Body of pancreas (tissue), 4 donors: ENCODE data around the gene PPP1R13B. TPM values are rescaled to one million over a fixed set of nuclear protein-coding genes. Genes with fewer than 3 reads are reported as not detected.
A peak's percentile ranks its signal among the peaks of the same experiment; 100 is the strongest.

ENCODE experiments used
- ATAC-seq: fragments of 150-250 bp; one replicate; pipeline ENCODE4 v1.9.1; 2016
- DNase-seq, 4 donors: peaks; one replicate each; pipeline ENCODE4 v3.0.0-alpha.2; 2019
- H3K27ac ChIP-seq, 4 donors: fragments of 200-600 bp; sonication (generic); 1 replicate in 3 of 4; 2 replicates in 1 of 4; pipeline versions ENCODE4 v1.5.1 to v1.6.1; 2016 to 2019; ENCODE audit warnings: mild to moderate bottlenecking in 1 of 4, mixed read lengths in 1 of 4, moderate library complexity in 1 of 4
- H3K27me3 ChIP-seq, 2 donors: fragments of 200-600 bp; sonication (generic); one replicate each; pipeline ENCODE4 v1.6.0; 2016; ENCODE audit warnings: mild to moderate bottlenecking in 1 of 2
- H3K36me3 ChIP-seq, 2 donors: fragments of 200-600 bp; sonication (generic); replicated peaks in 1 of 2; 2 replicates each; pipeline ENCODE4 v1.5.1; 2016; ENCODE audit warnings: low read depth in 2 of 2; ENCODE audit not compliant: insufficient read depth in 1 of 2
- H3K4me1 ChIP-seq: fragments of 200-600 bp; sonication (generic); one replicate; pipeline ENCODE4 v1.6.0; 2016
- H3K4me3 ChIP-seq, 2 donors: fragments of 200-600 bp; sonication (generic); 1 replicate in 1 of 2; 2 replicates in 1 of 2; pipeline ENCODE4 v1.5.1; 2016 to 2019
- H3K9me3 ChIP-seq, 3 donors: fragments of 200-600 bp; sonication (generic); 1 replicate in 2 of 3; 2 replicates in 1 of 3; pipeline ENCODE4 v1.5.1; 2016
- CTCF ChIP-seq, 7 experiments: fragments of 450-650 bp in 4 of 7; fragments of 200-600 bp in 3 of 7; sonication (generic) in 3 of 7; IDR thresholded peaks; one replicate each; pipeline ENCODE4 v1.5.1; 2016 to 2019; ENCODE audit warnings: antibody characterized with exemption in 7 of 7
- POLR2A ChIP-seq, 3 donors: fragments of 450-650 bp; IDR thresholded peaks; one replicate each; pipeline ENCODE4 v1.6.1; 2016; ENCODE audit warnings: antibody characterized with exemption in 3 of 3, mild to moderate bottlenecking in 2 of 3
- WGBS, 2 donors: methylation state at CpG; one replicate each; pipeline ENCODE4 v1.1.5; 2017; 5-methylcytosine and 5-hydroxymethylcytosine counted together
- intact Hi-C: fragments of 100-400 bp; cut with DNase I; formaldehyde crosslinking; loops from one replicate; pipeline ENCODE4 v1.15.1; 2023
- total RNA-seq, 2 donors: library from RNA; depleted of rRNA; stranded (reverse); fragments of >200 nt; gene quantifications; one replicate each; pipeline ENCODE4 v1.1.0, GENCODE V29; 2016

Gene PPP1R13B
- total RNA-seq, 2 donors from 2014 or later: 12.5 to 36.3 TPM

DNA sequence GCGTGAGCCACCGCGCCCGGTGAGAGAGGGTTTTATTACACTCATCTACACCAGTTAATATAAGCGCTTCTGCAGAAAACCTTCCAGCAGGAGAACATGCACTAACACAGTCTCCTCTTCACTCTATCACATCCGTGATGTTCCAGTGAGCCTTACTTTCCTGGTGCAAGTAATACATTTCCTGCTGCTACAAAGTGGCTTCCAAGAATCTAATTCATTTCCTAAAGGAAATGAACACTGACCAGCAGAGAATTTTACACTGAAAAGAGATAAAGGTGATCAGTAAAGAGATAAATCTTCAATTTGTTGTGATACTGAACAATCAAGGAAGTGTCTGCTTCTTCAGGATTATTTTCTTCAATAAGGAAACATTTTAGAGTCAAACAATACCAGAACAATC lies 92.3 kb downstream of the PPP1R13B start:
- H3K4me3 ChIP-seq: no peak overlapping the region

GRCh38 chr14:103753774-103754173 lies 93.6 kb downstream of the PPP1R13B start:
- peaks cover 0 to 10% of the 10 kb centered on the region in 2 donors for H3K36me3 ChIP-seq
- no peak for TF ChIP-seq POLR2A (IDR thresholded peaks at IDR 0.05)
- no peak for TF ChIP-seq CTCF (IDR thresholded peaks at IDR 0.05)

More for the DNA sequence above, 92.3 kb downstream of the PPP1R13B start:
- Histone ChIP-seq H3K36me3 (peaks cover 0 to 5% of the 10 kb centered on the region in 2 donors), H3K9me3 (no peaks in the 10 kb centered on the region), H3K27ac (no peak overlapping the region), H3K4me1 (no peaks in the 10 kb centered on the region), H3K27me3 (no peaks in the 10 kb centered on the region)
- intact Hi-C loops: no loop called here
- 92 to 95% methylated on average over 6 of the region's 6 CpGs for whole genome bisulfite sequencing, 2 donors
- DNase-seq: no peak
- ATAC-seq: no peak
- no peak for TF ChIP-seq POLR2A (IDR thresholded peaks at IDR 0.05)
- no peak for TF ChIP-seq CTCF (IDR thresholded peaks at IDR 0.05)

GRCh38 chr14:103749860-103750259 lies 97.5 kb downstream of the PPP1R13B start:
- Histone ChIP-seq H3K4me1 (no peaks in the 10 kb centered on the region), H3K9me3 (no peaks in the 10 kb centered on the region), H3K36me3 (peaks cover 0 to 20% of the 10 kb centered on the region in 2 donors), H3K27me3 (no peaks in the 10 kb centered on the region), H3K27ac (no peak overlapping the region), H3K4me3 (no peak overlapping the region)
- no peak for TF ChIP-seq POLR2A (IDR thresholded peaks at IDR 0.05)
- TF ChIP-seq CTCF (IDR thresholded peaks at IDR 0.05): peak in 1 of 7 experiments; percentile 4
- ATAC-seq (no peak), DNase-seq (no peak)
- WGBS, 2 donors: 74 to 83% methylated on average over 5 of the region's 5 CpGs
- intact Hi-C loops: no loop called here

More at GRCh38 chr14:103753774-103754173, 93.6 kb downstream of the PPP1R13B start:
- WGBS, 2 donors: 78 to 79% methylated on average over 9 of the region's 9 CpGs
- DNase-seq (no peak), ATAC-seq (no peak)
- no peak overlapping the region for H3K27ac ChIP-seq
- no peaks in the 10 kb centered on the region for H3K4me1 ChIP-seq
- intact Hi-C loops: no loop called here
- no peak overlapping the region for H3K4me3 ChIP-seq
- H3K9me3 ChIP-seq: no peaks in the 10 kb centered on the region
- H3K27me3 ChIP-seq: no peaks in the 10 kb centered on the region

DNA sequence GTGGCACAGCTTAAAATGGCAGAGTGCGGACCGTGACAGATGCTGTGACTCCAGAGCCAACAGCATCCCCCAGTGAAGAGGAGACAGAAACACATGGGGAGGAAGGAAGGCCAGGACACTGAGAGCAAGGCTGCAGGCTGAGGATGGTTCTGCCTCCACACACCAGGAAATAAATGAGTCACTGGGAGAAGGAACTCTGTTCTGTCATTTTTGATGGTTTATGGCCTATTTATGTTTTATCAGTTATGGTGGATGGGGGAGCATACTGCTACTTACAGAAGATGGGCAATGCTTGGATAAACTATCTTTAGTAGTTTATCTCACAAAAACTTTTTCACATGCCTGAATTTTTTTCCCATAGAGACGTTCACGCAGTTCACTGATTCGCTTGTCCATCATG lies 97.9 kb downstream of the PPP1R13B start:
- no peak overlapping the region for H3K27ac ChIP-seq
- DNase-seq (no peak), ATAC-seq (no peak)
- no peaks in the 10 kb centered on the region for H3K9me3 ChIP-seq
- H3K4me3 ChIP-seq: no peak overlapping the region
- WGBS, 2 donors: 90 to 95% methylated on average over 5 of the region's 5 CpGs
- H3K27me3 ChIP-seq: no peaks in the 10 kb centered on the region
- TF ChIP-seq POLR2A (IDR thresholded peaks at IDR 0.05): no peak
- TF ChIP-seq CTCF (IDR thresholded peaks at IDR 0.05): no peak
- intact Hi-C loops: no loop called here
- no peaks in the 10 kb centered on the region for H3K4me1 ChIP-seq
- peaks cover 0 to 20% of the 10 kb centered on the region in 2 donors for H3K36me3 ChIP-seq

DNA sequence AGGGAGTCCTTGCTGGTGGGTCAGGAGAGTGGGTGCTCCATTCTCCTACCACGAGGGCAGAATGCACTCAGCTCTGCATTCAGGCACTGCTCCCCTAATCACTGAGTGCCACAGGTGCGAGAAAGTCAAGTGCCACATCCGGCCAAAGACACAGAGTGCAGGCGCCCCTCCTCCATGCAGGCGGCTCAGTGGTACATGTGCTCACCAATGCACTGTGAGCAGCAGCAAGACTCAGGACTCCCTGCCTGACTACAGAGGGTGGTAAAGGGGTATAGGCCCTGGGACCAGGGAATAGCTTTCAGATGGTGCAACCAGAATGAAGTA lies 98.9 kb downstream of the PPP1R13B start:
- DNase-seq (no peak), ATAC-seq (no peak)
- intact Hi-C loops: no loop called here
- 73 to 78% methylated on average over 5 of the region's 5 CpGs for WGBS, 2 donors
- peaks cover 0 to 18% of the 10 kb centered on the region in 2 donors for H3K36me3 ChIP-seq
- H3K27me3 ChIP-seq: no peaks in the 10 kb centered on the region
- no peak overlapping the region for H3K27ac ChIP-seq
- TF ChIP-seq CTCF (IDR thresholded peaks at IDR 0.05): no peak
- TF ChIP-seq POLR2A (IDR thresholded peaks at IDR 0.05): no peak
- no peaks in the 10 kb centered on the region for H3K9me3 ChIP-seq
- H3K4me1 ChIP-seq: no peaks in the 10 kb centered on the region
- no peak overlapping the region for H3K4me3 ChIP-seq
